Breast epithelium (tissue), 4 donors: Measurements from ENCODE around the gene ERCC8. TPM values are rescaled to one million over a fixed set of nuclear protein-coding genes. Genes with fewer than 3 reads are reported as not detected.

Experiments used
- DNase-seq, 2 donors: peaks; one replicate each; pipeline ENCODE4 v3.0.0-alpha.2; 2019; ENCODE audit warnings: low spot score in 2 of 2
- H3K27ac ChIP-seq, 2 donors: fragments of 200-600 bp; sonication (generic) in 1 of 2; one replicate each; pipeline ENCODE4 v1.5.1; 2016 to 2019; ENCODE audit warnings: mild to moderate bottlenecking in 1 of 2
- H3K27me3 ChIP-seq, 2 donors: fragments of 200-600 bp; sonication (generic) in 1 of 2; one replicate each; pipeline versions ENCODE4 v1.5.1 to v1.6.0; 2017 to 2019; ENCODE audit warnings: control low read depth in 1 of 2, mild to moderate bottlenecking in 1 of 2
- H3K36me3 ChIP-seq: fragments of 200-600 bp; one replicate; pipeline ENCODE4 v1.5.1; 2019
- H3K4me1 ChIP-seq, 2 donors: fragments of 200-600 bp; sonication (generic); one replicate each; pipeline ENCODE4 v1.5.1; 2016 to 2019; ENCODE audit warnings: control low read depth in 1 of 2
- H3K4me3 ChIP-seq, 3 donors: fragments of 200-600 bp; sonication (generic); 1 replicate in 2 of 3; 2 replicates in 1 of 3; pipeline ENCODE4 v1.5.1; 2016 to 2019; ENCODE audit warnings: mild to moderate bottlenecking in 3 of 3, moderate library complexity in 2 of 3
- H3K9me3 ChIP-seq, 2 donors: fragments of 200-600 bp; sonication (generic) in 1 of 2; one replicate each; pipeline ENCODE4 v1.5.1; 2016 to 2019; ENCODE audit warnings: control low read depth in 1 of 2
- CTCF ChIP-seq, 3 donors: fragments of 450-650 bp; IDR thresholded peaks; one replicate each; pipeline ENCODE4 v1.5.1; 2016 to 2017; ENCODE audit warnings: antibody characterized with exemption in 3 of 3, mild to moderate bottlenecking in 3 of 3, moderate library complexity in 3 of 3
- POLR2A ChIP-seq: fragments of 450-650 bp; IDR thresholded peaks from one replicate; pipeline ENCODE4 v1.6.1; 2016; ENCODE audit warnings: antibody characterized with exemption, mild to moderate bottlenecking, moderate library complexity
- POLR2AphosphoS5 ChIP-seq, 3 donors: sonication (generic); formaldehyde crosslinking; IDR thresholded peaks; one replicate each; pipeline ENCODE4 v1.6.1; 2017; ENCODE audit warnings: antibody characterized with exemption in 3 of 3
- intact Hi-C: fragments of 100-400 bp; cut with DNase I; formaldehyde crosslinking; loops from one replicate; pipeline ENCODE4 v1.15.1; 2023; ENCODE audit warnings: low total_unique reads
- total RNA-seq, 3 donors: library from RNA; depleted of rRNA; stranded (reverse); fragments of >200 nt; gene quantifications; one replicate each; pipeline ENCODE4 v1.1.0, GENCODE V29; 2016

The ERCC8 gene
- total RNA-seq, 3 donors from 2014 or later = 14.7 to 25.4 (median 17.3) TPM

DNA sequence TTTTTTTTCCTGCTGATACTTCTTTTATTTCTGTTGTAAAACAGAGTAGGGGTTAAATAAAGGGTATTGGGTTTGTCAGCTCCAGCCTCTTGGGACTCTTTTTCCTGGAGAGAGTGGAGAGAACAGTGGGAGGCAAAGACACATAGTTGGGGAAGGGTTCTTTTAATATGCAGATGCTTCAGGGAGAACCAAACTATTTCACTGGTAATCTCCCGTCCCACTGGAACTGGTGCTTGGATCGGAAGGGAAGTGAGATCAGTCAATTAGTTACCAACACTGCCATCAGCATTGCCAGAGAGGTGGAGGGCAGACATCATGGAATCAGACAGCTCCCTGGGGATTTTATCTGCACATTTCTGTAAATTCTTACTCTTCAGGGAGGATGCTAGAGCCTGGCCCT lies 53.2 kb downstream of the ERCC8 start:
- Histone ChIP-seq H3K4me1 (no peaks in the 10 kb centered on the region), H3K27me3 (no peaks in the 10 kb centered on the region), H3K9me3 (no peaks in the 10 kb centered on the region), H3K4me3 (no peak overlapping the region), H3K27ac (no peak overlapping the region), H3K36me3 (no peaks in the 10 kb centered on the region)
- no peak for DNase-seq
- intact Hi-C loops = no loop called here
- TF ChIP-seq CTCF (IDR thresholded peaks at IDR 0.05) (no peak), POLR2A (no peak), POLR2AphosphoS5 (IDR thresholded peaks at IDR 0.05) (no peak)

DNA sequence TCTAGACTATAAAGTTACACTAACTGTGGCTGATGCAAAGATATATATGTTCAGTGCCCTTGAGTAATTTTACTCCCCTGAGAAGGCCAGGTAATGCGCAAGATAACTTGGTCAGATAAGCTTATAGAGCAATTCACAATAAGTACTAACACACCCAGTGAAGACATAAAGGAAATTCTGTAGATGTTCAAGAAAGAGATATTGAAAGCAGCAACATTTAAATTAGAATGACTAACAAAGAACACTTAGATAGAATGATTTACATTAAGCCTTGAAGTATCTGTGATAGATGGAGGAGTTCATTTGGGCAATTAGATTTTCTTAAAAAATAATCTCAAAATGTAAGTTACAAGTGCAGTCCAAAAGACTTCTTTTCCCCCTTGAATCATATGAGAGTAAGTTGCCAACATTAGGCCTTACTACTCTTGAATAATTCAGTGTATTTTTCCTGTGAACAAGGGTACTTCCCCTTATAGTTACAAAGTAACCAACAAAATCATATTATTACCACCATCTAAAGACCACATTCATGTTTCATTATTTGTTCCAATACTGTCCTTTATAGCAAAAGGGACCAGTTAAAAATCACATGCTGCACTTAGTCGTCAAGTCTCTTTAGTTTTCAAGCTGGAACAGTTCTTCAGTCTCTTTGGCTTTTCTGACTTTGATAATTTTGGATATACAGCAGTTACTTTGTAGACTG lies 56.4 kb downstream of the ERCC8 start:
- no peak for DNase-seq
- Histone ChIP-seq H3K27me3 (no peaks in the 10 kb centered on the region), H3K9me3 (no peaks in the 10 kb centered on the region), H3K4me1 (no peaks in the 10 kb centered on the region), H3K27ac (no peak overlapping the region), H3K4me3 (no peak overlapping the region), H3K36me3 (no peaks in the 10 kb centered on the region)
- intact Hi-C loops = no loop called here
- TF ChIP-seq POLR2A (no peak), CTCF (IDR thresholded peaks at IDR 0.05) (no peak), POLR2AphosphoS5 (IDR thresholded peaks at IDR 0.05) (no peak)

DNA sequence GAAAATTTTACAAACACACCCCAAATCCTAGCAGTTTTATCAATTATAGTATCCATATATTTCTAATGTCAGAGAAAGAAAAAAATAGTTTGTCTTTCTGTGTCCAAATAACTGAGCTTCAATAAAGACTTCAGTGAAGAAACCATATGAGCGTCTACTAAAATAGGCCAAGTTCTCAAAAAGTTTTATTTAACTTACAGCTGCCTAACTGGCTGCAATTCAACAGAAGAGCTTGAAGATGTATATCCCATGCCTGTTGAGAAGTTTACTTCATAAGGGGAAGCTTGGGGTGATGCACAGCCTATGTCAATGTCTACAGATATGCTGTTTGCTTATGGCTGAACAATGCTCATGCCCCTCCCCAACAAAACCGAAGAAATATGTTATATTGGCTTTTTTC lies 57.1 kb downstream of the ERCC8 start:
- no peaks in the 10 kb centered on the region for H3K9me3 ChIP-seq
- no peak for TF ChIP-seq POLR2A
- intact Hi-C loops = no loop called here
- no peak overlapping the region for H3K27ac ChIP-seq
- DNase-seq = no peak
- H3K27me3 ChIP-seq = no peaks in the 10 kb centered on the region
- no peak overlapping the region for H3K4me3 ChIP-seq
- no peaks in the 10 kb centered on the region for H3K36me3 ChIP-seq
- no peaks in the 10 kb centered on the region for H3K4me1 ChIP-seq

DNA sequence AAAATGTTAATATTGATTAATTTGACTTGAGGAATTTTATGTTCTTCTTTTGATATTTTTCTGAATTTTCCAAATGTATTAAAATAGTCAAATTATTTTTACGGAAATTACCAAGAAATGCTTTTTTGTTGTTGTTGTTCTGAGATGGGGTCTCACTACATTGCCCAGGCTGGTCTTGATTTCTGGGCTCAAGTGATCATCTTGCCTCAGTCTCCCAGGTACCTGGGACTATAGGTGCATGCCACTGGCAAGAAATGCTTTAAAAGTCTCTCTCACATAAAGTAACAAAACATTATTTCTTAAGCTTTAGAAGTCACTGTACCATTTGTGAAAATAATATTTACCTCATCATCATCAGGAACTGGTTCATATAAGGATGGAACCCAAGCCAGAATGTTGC lies 57.8 kb downstream of the ERCC8 start:
- DNase-seq = no peak
- TF ChIP-seq POLR2A = no peak
- TF ChIP-seq CTCF (IDR thresholded peaks at IDR 0.05) = no peak
- TF ChIP-seq POLR2AphosphoS5 (IDR thresholded peaks at IDR 0.05) = no peak
- Histone ChIP-seq H3K4me3 (no peak overlapping the region), H3K4me1 (no peaks in the 10 kb centered on the region), H3K36me3 (no peaks in the 10 kb centered on the region), H3K27me3 (no peaks in the 10 kb centered on the region), H3K9me3 (no peaks in the 10 kb centered on the region), H3K27ac (no peak overlapping the region)
- intact Hi-C loops = no loop called here

- no peak overlapping the region for H3K4me3 ChIP-seq
- H3K27ac ChIP-seq = no peak overlapping the region
- intact Hi-C loops = no loop called here
- H3K27me3 ChIP-seq = no peaks in the 10 kb centered on the region
- H3K36me3 ChIP-seq = no peaks in the 10 kb centered on the region
- H3K4me1 ChIP-seq = no peaks in the 10 kb centered on the region
- DNase-seq = no peak
- no peaks in the 10 kb centered on the region for H3K9me3 ChIP-seq
- TF ChIP-seq POLR2A = no peak
- no peak for TF ChIP-seq CTCF (IDR thresholded peaks at IDR 0.05)
- TF ChIP-seq POLR2AphosphoS5 (IDR thresholded peaks at IDR 0.05) = no peak
These were observed 58.7 kb downstream of the ERCC8 start for GRCh38 chr5:60886158-60886557.

- DNase-seq = no peak
- Histone ChIP-seq H3K4me3 (no peak overlapping the region), H3K27me3 (no peaks in the 10 kb centered on the region), H3K36me3 (no peaks in the 10 kb centered on the region), H3K27ac (no peak overlapping the region), H3K9me3 (no peaks in the 10 kb centered on the region), H3K4me1 (no peaks in the 10 kb centered on the region)
- intact Hi-C loops = no loop called here
- TF ChIP-seq POLR2A (no peak), POLR2AphosphoS5 (IDR thresholded peaks at IDR 0.05) (no peak), CTCF (IDR thresholded peaks at IDR 0.05) (no peak)
These were observed 61.6 kb downstream of the ERCC8 start for GRCh38 chr5:60883229-60883628.
